Head of caudate nucleus (tissue), 42 donors: Measurements from ENCODE around the gene VGLL2.

Experiments used
- DNase-seq, 42 donors: peaks; one replicate each; pipeline versions ENCODE4 v3.0.0 to v3.0.0-alpha.2; 2020 to 2021; ENCODE audit warnings: mixed read lengths in 7 of 42
- intact Hi-C: fragments of 100-400 bp; cut with DNase I; formaldehyde crosslinking; loops from one replicate; pipeline ENCODE4 v1.15.0; 2022

The VGLL2 gene

DNA sequence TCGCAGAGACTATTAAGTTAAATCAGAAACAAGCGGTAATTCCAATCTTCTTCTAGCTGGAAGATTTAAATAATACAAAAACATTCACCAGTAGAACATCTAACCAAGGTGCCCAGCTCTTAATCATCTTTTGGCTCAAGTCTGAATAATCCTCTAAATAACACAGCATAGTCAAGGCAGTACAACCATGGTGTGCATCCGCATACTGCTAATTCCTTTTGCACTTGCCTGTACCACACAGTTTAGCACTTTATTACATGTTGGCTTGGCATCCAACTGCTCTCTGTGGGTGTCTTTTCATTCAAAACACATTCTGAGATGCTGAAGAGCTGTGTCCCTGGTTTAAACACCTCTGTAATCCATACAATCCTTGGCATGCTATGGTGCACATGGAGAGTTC is 42.3 kb downstream of the VGLL2 start:
- DNase-seq, result no peak
- intact Hi-C loops, result no loop called here

GRCh38 chr6:117309069-117309468 is 43.7 kb downstream of the VGLL2 start:
- intact Hi-C loops, result no loop called here
- DNase-seq, result no peak

GRCh38 chr6:117309611-117310010 is 44.3 kb downstream of the VGLL2 start:
- intact Hi-C loops, result no loop called here
- no peak for DNase-seq

DNA sequence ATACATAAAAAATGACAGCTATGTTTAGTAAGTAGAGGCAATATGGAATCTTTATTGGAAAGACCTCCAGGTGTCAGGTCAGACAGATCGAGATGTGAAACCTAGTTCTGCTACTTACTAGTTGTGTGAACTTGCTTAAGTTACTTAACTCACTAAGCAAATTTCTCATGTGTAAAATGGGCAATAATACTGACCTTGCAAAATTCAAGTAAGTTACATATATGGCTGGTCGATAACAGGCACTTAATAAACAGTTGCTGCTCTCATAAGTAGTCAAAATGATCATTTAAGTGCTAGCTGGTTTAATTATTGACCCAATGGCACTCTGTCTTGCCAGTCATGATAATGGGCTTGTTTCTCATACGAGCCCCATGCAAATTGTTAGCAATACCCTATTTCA is 46.0 kb downstream of the VGLL2 start:
- intact Hi-C loops, result no loop called here
- DNase-seq, result no peak

GRCh38 chr6:117311726-117312125 is 46.4 kb downstream of the VGLL2 start:
- intact Hi-C loops, result no loop called here
- DNase-seq, result no peak

DNA sequence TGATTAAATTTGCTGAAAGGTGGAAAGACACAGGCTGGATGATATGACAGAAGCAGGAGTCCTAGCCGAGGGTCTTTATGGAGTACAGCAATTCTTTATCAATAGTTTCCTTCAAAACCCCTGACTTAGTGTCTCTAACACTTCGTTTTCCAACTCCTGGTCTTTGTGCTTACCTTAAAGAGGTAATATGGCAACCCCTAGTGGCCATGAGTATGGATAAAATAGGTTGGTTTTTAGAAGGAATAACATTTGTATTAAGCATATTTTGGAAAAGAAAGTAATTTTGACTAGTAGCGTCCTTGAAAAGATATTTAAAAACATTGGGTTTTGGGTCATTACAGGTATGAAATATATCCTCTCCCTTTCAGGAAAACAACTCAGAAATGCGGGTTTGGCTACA is 51.9 kb downstream of the VGLL2 start:
- DNase-seq, result no peak
- intact Hi-C loops, result no loop called here
